Epidermal melanocyte (primary cell): Measurements from ENCODE around the gene SYNE2.
"Not testable (repeated sequence)": the region's sequence is repeated elsewhere in the genome, so short reads cannot be mapped to it uniquely, and the experiment has no call there.

Experiments
- DNase-seq: peaks from one replicate; pipeline ENCODE4 v3.0.0; 2011; ENCODE audit warnings: low spot score; ENCODE audit not compliant: insufficient read length

Gene SYNE2

DNA sequence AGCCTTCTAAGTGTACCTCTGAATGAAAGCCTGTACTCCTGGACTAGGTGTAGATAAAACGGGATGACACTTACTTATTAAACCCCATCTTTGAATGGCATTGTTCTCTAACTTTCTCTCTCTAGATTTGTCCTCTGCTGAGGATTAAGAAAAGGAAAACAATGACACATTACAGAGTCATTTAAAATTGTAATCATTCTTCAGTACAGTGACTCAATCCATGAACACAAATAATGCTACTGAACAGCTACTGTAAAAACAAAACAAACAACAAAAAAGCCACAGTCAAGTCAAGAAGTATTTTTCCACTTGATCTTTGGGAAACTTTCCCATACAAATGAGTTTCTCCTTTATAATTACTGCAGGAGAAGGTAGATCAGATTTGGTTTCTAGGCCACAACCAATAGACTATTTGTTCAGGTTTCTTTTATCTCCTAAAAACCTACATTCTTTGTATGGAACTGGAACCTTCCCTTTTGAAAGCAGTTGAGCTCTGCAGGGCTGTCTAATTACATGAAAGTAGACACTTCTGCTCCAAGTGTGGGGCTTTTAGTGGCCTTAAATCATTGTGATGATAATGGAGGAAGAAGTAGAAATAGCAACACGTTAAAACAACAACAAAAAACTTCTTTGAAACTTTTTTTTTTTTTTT, 222.3 kb downstream of the SYNE2 start:
- no peak for DNase-seq

DNA sequence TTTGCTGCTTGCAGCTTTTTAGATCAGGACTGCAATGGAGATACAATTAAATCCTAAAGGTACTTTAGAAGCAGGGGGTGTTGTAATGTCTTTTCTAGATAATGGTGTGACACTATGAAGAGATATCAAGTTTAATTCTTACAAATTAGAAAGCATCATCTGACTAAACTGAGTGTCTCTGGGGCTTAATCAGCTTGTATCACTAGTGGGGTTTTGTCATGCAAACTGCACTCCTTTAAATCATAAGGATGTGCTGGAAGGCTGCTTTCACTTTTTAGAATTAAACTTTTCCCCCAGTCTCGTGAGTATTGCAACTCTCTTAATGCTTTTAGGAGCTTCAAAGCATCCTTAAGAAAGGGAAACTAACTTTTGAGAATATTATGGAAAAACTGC, 222.8 kb downstream of the SYNE2 start:
- DNase-seq: no peak

DNA sequence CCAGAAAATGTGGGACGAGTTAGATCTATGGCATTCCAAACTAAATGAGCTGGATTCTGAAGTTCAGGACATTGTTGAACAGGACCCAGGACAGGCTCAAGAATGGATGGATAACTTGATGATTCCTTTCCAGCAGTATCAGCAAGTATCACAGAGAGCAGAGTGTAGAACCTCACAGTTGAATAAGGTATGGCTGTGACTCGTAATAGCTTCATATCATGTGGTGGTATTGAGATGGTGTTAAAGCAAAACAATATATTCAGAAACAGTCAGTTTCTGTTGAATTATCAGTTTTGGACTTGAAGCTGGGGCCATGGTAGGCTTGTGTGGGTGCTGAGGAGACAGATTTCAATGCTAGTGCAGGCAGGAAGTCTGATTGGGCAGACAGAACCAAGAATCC, 227.6 kb downstream of the SYNE2 start:
- no peak for DNase-seq

DNA sequence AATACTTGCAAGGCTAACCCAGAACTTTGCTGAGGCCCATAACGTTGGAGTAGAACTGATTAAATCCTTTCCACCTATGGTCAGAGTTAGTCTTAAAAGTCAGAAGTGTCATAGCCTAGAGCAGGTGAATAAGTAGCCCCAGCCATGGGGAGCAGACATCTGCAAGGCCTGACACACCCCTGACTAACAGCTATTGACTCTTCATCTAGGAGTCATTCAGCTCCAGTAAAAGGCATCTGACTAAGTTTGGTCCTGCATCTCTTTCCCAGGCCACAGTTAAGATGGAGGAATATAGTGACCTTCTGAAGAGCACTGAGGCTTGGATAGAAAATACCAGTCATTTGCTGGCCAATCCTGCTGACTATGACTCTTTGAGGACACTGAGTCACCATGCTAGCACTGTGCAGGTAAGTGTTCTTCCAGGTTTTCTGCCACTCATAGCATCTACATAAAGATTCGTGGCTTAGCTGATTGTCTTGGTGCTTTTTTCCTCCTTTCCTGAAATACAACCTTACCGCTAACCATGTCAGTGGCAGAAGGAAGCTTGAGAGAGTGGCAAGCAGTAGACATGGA, 228.5 kb downstream of the SYNE2 start:
- no peak for DNase-seq

DNA sequence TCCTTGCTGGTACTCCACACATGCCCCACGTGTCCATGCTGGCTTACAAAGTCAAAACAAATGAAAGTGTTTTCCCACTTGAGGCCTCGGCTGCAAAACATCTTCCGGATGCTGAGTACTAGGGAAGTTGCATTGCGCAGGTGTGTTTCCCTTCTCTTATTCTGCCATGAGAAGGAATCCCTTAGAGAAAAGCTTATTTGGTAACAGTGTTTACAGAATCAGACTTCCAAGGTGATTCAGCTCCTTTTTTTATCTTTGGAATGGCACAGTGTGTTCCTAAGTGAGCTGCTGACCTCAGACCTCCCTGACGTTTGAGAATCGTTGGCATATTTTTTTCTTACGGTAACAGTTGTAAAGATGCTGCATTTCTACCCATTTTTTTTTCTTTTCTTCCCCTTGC, 230.0 kb downstream of the SYNE2 start:
- no peak for DNase-seq

DNA sequence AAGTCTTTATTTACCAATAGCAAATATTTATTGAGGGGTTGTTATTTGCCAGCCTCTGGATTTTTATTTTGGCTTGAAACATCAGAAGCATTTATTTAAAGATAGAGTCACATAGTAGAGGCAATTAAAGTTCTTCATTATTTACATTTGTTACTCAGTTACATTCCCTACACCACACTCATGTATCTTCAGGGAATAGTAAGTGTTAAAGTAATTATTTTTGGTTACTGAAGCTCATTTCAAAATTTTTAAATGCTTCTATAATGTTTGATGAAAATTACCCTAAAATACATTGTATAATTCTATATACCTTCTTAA, 235.8 kb downstream of the SYNE2 start:
- DNase-seq: no peak

DNA sequence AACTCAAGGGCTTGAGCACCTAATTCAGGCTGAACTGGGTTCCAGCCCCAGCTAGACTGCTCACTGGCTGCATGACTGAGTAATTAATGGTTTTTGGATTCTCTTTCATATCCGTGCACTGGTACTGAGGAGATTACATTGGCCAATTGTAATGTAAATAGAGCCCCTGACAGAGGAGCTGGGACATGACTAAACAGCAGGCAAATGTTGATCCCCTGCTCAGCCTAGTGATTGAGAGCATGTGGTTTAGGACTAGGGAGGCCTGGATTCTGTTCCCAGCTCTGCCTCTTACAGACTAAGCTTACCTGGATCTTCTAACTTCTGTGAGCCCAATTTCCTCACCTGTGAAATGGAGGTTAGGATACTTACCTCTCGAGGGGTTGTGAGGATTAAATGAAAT, 237.1 kb downstream of the SYNE2 start:
- no peak for DNase-seq

DNA sequence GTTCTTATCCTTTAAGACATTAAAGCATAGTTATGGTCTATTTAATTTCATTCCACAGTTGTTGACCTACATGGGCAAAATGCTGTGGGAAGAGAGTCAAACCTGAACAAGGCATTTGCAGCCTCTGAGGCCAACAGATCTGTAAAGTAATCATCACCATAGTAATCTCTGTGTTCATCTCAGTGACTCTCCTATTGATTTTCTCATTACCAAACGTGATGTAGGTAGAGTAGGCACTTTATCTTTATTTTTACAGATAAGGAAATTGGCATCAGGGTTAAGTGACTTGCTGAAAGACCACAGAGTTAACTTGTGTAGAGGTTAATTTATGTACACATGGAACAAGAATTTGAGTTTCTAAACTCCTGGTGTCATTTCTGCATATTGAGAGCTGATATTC, 238.4 kb downstream of the SYNE2 start:
- no peak for DNase-seq

DNA sequence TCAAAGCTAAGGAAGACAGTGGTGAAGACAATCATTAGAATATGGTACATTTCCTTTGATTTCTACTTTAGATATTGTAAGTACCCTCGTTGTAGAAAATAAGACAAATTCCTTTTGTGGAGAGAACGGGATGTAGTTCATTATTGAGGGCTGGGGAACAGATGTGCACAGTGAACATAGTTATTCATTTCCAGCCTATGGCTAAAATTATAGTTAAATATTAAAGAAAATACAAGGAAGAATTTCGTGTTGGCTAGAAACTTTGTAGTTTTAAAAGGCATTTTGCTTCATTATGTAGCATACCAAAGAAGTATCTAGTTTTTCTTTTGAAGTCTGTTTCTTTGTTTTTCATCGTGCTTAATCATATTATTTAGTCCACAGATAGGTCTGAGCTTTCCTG, 239.5 kb downstream of the SYNE2 start:
- no peak for DNase-seq

DNA sequence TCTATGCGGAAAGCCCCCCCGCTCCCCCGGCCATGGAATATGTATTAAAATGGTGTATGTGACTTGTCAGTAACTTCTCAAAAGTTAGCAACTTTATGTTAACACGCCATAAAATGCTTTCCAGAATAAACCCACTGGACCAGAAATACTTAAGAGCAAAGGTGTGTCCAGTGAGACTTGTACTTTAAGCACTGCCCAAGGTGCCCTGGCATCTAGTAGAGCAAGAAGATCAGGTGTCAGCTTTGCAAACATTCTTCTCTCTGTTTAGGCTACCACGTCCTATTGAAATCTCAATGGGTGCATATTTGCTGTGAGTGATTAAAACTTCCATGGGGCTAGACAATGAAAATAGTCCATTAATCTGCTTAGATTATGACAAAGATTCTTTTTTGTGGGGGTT, 240.1 kb downstream of the SYNE2 start:
- DNase-seq: no peak

DNA sequence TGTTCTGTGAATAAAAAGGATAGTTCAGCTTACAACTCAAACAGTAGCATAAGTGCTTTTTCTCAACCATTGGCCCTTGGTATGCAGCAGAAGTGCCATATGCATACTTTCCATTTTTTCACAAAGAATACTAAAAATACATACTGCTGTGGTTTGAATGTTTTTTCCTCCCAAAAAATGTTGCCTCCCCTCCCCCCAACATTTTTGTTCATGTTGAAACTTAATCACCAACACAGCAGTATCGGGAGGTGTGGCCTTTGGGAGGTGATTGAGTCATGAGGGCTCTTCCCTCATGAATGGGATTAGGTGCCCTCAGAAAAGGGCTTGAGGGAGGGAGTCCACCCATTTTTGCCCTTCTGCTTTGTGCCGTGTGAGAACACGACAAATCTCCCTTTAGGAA, 242.8 kb downstream of the SYNE2 start:
- DNase-seq: no peak

DNA sequence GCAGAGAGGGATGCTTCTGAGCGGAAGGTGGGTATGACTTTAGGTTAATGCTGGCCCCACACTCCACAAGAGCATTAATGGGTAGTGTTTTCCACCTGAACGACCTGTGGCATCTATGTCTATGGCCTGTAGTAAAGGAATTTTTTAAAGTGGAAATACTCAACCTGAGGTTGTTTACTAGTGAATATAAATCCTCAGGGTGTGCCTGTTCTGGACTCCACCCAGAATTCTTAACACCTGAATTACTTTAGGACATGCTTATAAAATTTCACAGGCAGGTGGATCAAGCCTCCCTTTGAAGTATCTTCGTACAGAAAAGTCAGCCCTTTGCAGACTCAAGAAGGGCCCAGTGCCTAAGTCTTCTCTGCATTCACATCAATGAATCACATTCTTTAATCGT, 245.3 kb downstream of the SYNE2 start:
- no peak for DNase-seq

DNA sequence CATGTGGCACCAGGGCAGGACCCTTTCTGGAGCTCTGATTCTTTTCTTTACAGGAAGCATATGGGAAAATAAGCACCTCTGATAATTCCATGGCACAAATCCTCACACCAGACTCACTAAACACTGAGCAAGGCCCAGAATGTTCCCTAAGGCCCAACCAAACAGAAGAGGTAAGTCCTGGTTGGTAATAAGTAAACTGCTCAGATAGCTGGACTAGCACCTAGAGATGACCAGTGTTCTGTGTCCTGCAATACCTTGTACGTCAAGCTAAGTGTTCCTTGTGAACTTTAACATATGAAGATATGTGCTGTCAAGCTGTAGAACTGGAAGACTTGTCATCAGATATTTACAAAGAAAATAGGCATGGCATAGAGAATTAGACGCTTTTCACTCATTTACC, 254.6 kb downstream of the SYNE2 start:
- DNase-seq: no peak

DNA sequence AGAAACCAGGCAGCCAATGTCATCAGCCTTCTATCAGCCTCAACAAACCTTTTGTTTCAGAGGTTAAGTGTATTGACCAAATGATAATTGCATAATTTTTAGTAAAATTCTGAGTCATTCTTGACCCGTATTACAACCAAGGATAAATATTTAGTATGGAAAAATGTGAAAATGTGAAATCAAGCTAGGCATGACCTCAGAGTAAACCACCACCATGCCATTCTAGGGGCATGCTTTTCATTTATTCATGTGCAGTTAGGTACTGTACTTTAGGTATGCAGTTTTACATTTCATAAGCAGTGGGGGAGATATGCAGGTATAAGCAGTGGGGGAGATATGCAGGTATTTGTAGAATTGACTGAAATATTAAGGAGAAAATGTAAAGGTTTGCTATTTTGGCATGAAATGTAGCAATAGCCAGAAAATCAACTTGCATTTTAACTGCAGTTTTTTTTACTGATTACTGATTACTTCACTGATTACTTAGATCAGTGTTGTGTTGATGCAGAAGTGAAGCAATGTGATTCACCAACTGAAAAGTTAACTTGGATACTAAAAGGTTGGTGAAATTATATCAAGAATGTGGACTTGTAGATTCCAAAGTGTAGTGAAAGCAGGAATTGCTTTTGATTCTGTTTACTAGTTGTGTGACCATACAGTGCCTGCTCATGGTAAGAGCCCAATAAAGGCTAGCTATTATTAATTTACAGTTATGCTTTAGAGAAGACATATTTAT, 257.2 kb downstream of the SYNE2 start:
- no peak for DNase-seq

DNA sequence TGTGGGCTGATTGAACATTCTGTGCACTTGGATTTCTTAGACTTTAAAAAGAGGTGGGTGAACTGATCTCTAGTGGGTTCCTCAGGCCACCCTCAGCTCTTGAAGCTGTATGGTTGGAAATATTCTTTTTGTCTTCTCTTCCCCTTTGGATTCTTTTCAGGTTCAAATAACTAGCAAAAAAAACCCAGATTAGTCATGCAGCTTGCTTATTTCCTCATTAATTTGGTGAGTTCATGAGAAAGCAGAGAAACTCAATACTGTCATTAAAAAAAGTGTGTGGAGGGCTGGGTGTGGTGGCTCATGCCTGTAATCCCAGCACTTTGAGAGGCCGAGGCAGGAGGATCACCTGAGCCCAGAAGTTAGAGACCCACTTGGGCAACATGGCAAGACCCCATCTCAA, 258.0 kb downstream of the SYNE2 start:
- no peak for DNase-seq

DNA sequence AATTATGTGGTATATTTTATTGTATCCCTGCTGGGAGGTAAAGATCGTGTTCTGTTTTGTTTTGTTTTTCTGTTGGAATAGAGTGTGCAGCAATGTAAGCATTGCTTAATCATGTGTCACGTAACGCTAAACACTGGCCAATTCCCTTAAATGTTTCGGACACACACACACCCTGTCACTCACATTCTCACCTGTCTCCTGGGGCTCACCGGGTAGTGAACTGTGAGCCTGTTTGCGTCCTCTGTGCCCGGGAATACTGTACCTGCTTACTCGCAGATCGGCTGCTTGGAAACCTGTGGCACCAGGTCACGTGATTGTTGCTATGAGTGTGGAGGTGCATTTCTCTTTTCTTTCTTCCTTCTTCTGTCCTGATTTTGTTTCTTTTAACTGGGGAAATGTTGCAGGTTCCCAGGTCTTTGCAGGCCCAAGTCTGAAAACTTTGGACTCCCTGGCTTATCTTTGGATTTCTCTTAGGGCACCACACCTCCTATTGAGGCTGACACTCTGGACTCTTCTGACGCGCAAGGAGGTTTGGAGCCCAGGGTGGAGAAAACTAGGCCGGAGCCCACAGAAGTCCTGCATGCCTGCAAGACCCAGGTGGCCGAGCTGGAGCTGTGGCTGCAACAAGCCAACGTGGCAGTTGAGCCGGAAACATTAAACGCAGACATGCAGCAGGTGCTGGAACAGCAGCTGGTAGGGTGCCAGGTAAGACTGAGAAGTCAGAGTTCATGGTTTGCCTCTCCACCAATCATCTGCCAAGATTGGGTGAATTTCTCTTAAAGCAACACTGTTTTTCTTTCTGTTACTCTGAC, 260.3 kb downstream of the SYNE2 start:
- no peak for DNase-seq

DNA sequence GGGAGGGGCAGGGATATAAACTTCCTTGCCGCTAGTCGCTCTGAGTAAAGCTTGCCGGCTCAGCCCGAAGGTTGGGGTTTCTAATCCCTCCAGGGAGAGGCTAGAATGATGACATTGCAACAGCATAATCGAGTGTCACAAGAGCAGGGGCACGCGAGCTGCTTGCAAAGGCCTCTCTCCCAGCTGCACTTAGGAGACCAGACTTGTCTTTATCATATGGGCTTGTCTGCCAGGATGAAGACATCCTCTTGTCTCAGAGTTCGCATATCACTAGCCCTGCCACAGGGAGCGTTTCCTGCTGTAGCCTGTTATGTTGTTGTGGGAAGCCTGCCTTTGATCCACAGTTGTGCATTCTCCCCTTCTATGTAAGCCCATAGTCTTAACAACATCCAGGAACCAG, 261.4 kb downstream of the SYNE2 start:
- no peak for DNase-seq

DNA sequence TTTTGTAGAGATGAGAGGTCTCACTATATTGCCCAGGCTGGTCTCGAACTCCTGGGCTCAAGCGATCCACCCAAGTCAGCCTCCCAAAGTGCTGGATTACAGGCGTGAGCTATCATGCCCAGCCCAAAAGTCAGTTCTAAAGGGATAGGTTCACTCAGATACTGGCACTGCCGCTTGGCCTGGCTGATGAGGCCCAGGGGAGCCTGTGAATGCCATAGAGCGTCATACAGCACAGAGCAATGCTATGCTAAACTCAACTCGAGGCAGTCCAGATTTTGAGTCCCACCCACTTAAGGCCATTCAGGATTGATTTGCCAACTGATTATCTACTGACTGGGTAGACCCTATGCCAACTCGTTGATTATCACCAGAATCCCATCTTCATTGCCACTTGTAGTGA, 262.0 kb downstream of the SYNE2 start:
- DNase-seq: no peak

DNA sequence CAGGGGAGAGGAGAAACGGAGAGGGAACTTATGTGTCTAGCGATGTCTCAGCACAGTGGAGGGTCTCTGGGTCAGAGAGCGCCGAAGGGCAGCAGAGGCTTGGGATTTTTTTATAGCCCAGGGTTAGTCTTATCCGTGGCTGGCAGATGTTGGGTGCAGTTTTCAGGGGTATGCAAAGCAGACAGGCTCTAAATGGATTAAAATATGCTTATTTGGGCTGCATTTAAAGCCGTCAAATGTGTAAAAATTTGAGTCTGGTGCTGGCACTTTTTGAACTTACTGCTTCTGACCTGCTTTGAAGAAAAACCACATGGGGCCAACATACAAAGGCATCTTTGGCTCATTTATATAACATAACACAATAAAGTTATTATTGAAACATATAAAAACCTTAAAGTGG, 262.6 kb downstream of the SYNE2 start:
- no peak for DNase-seq

DNA sequence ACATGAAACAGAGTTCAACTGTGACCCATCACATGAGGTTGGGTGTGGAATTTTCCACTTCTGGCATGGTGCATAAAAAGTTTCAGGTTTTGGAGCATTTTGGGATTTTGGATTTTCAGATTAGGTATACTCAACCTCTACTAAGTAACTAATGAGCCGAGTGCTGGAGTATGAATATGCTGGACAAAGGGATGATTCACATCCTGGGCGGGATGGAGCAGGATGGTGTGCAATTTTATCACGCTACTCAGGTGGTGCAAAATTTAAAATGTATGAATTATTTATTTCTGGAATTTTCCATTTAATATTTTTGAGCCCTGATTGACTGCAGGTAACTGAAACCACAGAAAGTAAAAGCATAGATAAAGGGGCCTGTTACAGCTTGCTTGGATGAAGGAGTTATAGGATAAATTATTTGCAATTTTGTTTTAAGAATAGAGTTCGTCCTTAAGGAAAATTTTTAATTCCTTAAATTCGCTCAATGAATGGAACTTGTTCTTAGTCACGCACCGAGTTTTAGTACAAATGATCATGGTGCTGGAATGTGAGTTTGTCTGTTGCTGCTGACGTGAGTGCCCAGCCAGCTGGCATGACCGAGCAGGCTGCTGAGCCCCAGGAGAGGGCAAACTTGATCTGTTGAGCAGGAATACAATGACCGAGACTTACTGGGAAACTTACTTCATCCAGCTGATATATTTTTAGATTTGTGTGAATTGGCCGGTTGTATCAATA, 265.0 kb downstream of the SYNE2 start:
- DNase-seq: peak; percentile 33

DNA sequence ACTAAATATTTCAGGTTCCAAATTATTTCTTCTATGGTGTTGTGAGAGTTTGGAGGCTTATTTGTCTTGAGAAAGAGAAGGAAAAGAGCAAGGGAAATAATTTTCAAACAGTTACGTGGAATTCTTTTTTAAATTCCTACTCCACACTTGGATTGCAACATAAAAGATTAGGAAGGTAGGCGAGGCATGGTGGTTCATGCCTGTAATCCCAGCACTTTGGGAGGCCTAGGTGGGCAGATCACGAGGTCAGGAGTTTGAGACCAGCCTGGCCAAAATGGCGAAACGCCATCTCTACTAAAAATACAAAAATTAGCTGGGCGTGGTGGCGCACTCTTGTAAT, 265.6 kb downstream of the SYNE2 start:
- DNase-seq: not testable (repeated sequence)

DNA sequence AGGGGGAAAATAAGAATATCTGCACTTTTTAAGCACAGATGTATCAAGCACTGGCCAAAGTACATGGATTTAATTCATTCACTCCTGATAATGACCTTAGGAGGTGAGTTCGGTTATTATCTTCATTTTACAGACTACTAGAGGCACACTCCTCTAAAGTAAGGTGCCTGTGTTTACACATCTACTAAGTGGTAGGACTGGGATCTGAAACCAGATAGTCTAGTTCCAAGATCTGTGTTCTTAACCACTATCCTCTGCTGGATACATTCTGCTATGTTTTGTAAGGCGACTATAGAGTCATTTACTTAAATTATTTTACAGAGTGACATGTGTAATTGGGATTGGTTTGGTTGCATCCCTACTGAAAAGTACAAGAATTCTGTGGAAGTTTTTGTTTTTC, 266.1 kb downstream of the SYNE2 start:
- DNase-seq: no peak
